B cell (primary cell): Measurements from ENCODE around the gene GPR52. TPM values are rescaled to one million over a fixed set of nuclear protein-coding genes. Genes with fewer than 3 reads are reported as not detected.

Experiments used
- ATAC-seq: fragments of 200-7000 bp; cut with Tn5 transposase; one replicate; pipeline ENCODE4 v1.10.0; 2021; ENCODE audit warnings: low read depth, mild to moderate bottlenecking, moderate number of reproducible peaks, moderate library complexity
- CTCF ChIA-PET: fragments of 350-600 bp; sonication (Branson Sonifier 250); formaldehyde crosslinking; loops from one replicate; lab custom pipeline; 2021; ENCODE audit warnings: antibody characterized with exemption, inconsistent platforms; lab: Charles Lee
- POLR2A ChIA-PET: fragments of 350-600 bp; sonication (Branson Sonifier 250); formaldehyde crosslinking; loops from one replicate; lab custom pipeline; 2021; ENCODE audit warnings: antibody characterized with exemption; lab: Charles Lee
- DNase-seq: peaks from one replicate; pipeline ENCODE4 v3.0.0; 2013
- H2AFZ ChIP-seq: 2 replicates; pipeline ENCODE4 v1.6.1; 2012; ENCODE audit warnings: mild to moderate bottlenecking, low read depth, low read length; ENCODE audit not compliant: insufficient read depth, poor library complexity, severe bottlenecking
- H3K27ac ChIP-seq, 2 donors: 1 replicate in 1 of 2; 2 replicates in 1 of 2; pipeline ENCODE4 v1.5.1; 2012 to 2013; ENCODE audit warnings: low read length in 2 of 2, mild to moderate bottlenecking in 2 of 2, moderate library complexity in 1 of 2
- H3K27me3 ChIP-seq, 4 experiments: fragments of 200-600 bp in 1 of 4; sonication (generic) in 1 of 4; replicated peaks in 1 of 4; 1 replicate in 2 of 4; 2 replicates in 2 of 4; pipeline versions ENCODE4 v1.6.1 to v1.7.0; 2013 to 2016; ENCODE audit warnings: low read length in 3 of 4, mild to moderate bottlenecking in 2 of 4, mixed read lengths in 1 of 4, moderate library complexity in 1 of 4; ENCODE audit not compliant: insufficient read depth in 4 of 4, control insufficient read depth in 3 of 4; ENCODE audit errors: control extremely low read depth in 1 of 4
- H3K36me3 ChIP-seq, 2 experiments: replicated peaks in 1 of 2; 1 replicate in 1 of 2; 2 replicates in 1 of 2; pipeline versions ENCODE4 v1.6.1 to v1.7.1; 2013; ENCODE audit warnings: low read length in 1 of 2; ENCODE audit not compliant: insufficient read depth in 2 of 2, control insufficient read depth in 1 of 2; ENCODE audit errors: control extremely low read depth in 1 of 2, extremely low read depth in 1 of 2
- H3K4me1 ChIP-seq, 2 donors: fragments of 200-600 bp in 1 of 2; sonication (generic) in 1 of 2; 1 replicate in 1 of 2; 2 replicates in 1 of 2; pipeline versions ENCODE4 v1.5.1 to v1.6.1; 2013 to 2017; ENCODE audit warnings: low read length in 2 of 2; ENCODE audit not compliant: control insufficient read depth in 2 of 2, insufficient read depth in 2 of 2
- H3K4me2 ChIP-seq: replicated peaks from 2 replicates; pipeline ENCODE3; 2012; ENCODE audit warnings: mild to moderate bottlenecking, low read depth, low read length; ENCODE audit not compliant: poor library complexity, severe bottlenecking
- H3K4me3 ChIP-seq, 5 experiments: fragments of 200-600 bp in 1 of 5; sonication (generic) in 1 of 5; 1 replicate in 3 of 5; 2 replicates in 2 of 5; pipeline versions ENCODE4 v1.5.1 to v1.7.0; 2011 to 2016; ENCODE audit warnings: low read length in 4 of 5, mild to moderate bottlenecking in 4 of 5, low read depth in 2 of 5, control low read depth in 1 of 5, moderate library complexity in 1 of 5; ENCODE audit not compliant: insufficient read depth in 1 of 5; ENCODE audit errors: control extremely low read depth in 1 of 5, extremely low read depth in 1 of 5
- H3K79me2 ChIP-seq: fragments of 200-600 bp; sonication (generic); one replicate; pipeline ENCODE4 v1.6.0; 2016; ENCODE audit warnings: low read length; ENCODE audit not compliant: control insufficient read depth, insufficient read depth
- H3K9ac ChIP-seq: fragments of 200-600 bp; sonication (generic); 2 replicates; pipeline ENCODE4 v1.6.1; 2017; ENCODE audit warnings: mild to moderate bottlenecking, low read length, moderate library complexity
- H3K9me3 ChIP-seq, 3 donors: one replicate each; pipeline versions ENCODE4 v1.6.1 to v1.7.1; 2013; ENCODE audit warnings: low read length in 2 of 3; ENCODE audit not compliant: control insufficient read depth in 2 of 3, insufficient read depth in 1 of 3; ENCODE audit errors: control extremely low read depth in 1 of 3
- H4K20me1 ChIP-seq: 2 replicates; pipeline ENCODE4 v1.6.0; 2012; ENCODE audit warnings: mild to moderate bottlenecking, low read length; ENCODE audit not compliant: insufficient read depth, control insufficient read depth, poor library complexity, severe bottlenecking
- H3K27ac Mint-ChIP-seq: one replicate; pipeline ENCODE4 v1.8.0; 2021; ENCODE audit warnings: mixed read lengths
- H3K27me3 Mint-ChIP-seq: one replicate; pipeline ENCODE4 v1.8.0; 2021; ENCODE audit warnings: mixed read lengths
- H3K4me1 Mint-ChIP-seq: one replicate; pipeline ENCODE4 v1.8.0; 2021; ENCODE audit warnings: mixed read lengths
- H3K4me3 Mint-ChIP-seq: one replicate; pipeline ENCODE4 v1.8.0; 2021; ENCODE audit warnings: mixed read lengths
- H3K9me3 Mint-ChIP-seq: one replicate; pipeline ENCODE4 v1.8.0; 2022; ENCODE audit warnings: mixed read lengths; ENCODE audit not compliant: insufficient read depth
- CTCF ChIP-seq: fragments of 200-600 bp; IDR thresholded peaks from one replicate; pipeline ENCODE4 v1.8.0; 2022; ENCODE audit warnings: antibody characterized with exemption, mild to moderate bottlenecking
- EZH2 ChIP-seq: IDR thresholded peaks from 2 replicates; pipeline ENCODE4 v1.6.1; 2012; ENCODE audit warnings: borderline replicate concordance, low read depth, mild to moderate bottlenecking, moderate library complexity, low read length; ENCODE audit not compliant: insufficient read depth, poor library complexity, severe bottlenecking
- WGBS: methylation state at CpG from one replicate; pipeline ENCODE4 v1.1.5; 2013; ENCODE audit warnings: missing lambda C conversion rate; ENCODE audit not compliant: insufficient coverage; 5-methylcytosine and 5-hydroxymethylcytosine counted together
- intact Hi-C: fragments of 100-400 bp; cut with micrococcal nuclease; formaldehyde crosslinking; loops from one replicate; pipeline ENCODE4 v1.10.0; 2022
- polyA plus RNA-seq: library from polyadenylated mRNA; depleted of rRNA; stranded (reverse); fragments of >200 nt; gene quantifications from 2 replicates; pipeline ENCODE4 v1.2.3, GENCODE V29; 2012
- total RNA-seq, 2 donors: library from RNA; stranded (reverse); fragments of 120-200 nt in 1 of 2; gene quantifications; 1 replicate in 1 of 2; 2 replicates in 1 of 2; pipeline versions ENCODE4 v1.2.3 to v1.2.4, GENCODE V29; 2013 to 2022

Gene GPR52
- total and polyA plus RNA-seq, 2 donors (not counting 1 experiment from before 2014, with no cell fraction given) = 0.57 to 12.1 TPM

DNA sequence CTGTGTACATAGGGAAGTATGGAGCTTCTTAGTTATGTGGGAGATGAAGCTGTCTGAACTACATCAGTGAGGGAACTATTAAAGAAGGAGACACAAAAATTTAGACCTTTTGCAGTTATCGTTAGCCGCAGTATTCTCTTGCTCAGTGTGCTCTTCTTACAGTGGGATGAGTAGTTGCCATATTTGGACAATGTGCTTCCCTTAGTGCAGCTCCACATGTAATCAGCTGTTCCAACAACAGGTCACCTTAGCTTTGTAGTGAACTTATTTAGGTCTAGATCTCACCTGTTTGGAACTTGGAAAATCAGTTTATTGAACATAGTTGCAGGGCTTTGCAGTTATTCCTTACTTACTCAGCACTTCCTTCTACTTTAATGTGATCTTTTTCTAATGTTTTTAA lies 18.1 kb downstream of the GPR52 start:
- H3K9me3 Mint-ChIP-seq = no peaks in the 10 kb centered on the region
- H3K4me1 Mint-ChIP-seq = no peaks in the 10 kb centered on the region
- intact Hi-C loops = no loop called here
- WGBS = no CpG with 5 or more reads among the region's 2 CpGs
- no peak for TF ChIP-seq EZH2
- TF ChIP-seq CTCF = no peak
- no peaks in the 10 kb centered on the region for H3K4me1 ChIP-seq
- H3K27ac Mint-ChIP-seq = no peak overlapping the region
- H2AFZ ChIP-seq = no peak overlapping the region
- DNase-seq = no peak
- no peak overlapping the region for H3K4me3 Mint-ChIP-seq
- ChIA-PET POLR2A (no interaction called here), CTCF (no interaction called here)
- no peak for ATAC-seq
- no peak overlapping the region for H3K9ac ChIP-seq
- H4K20me1 ChIP-seq = no peaks in the 10 kb centered on the region
- no peaks in the 10 kb centered on the region for H3K27me3 Mint-ChIP-seq
- no peak overlapping the region for H3K4me2 ChIP-seq
- no peaks in the 10 kb centered on the region for H3K27me3 ChIP-seq
- no peak overlapping the region for H3K27ac ChIP-seq
- no peaks in the 10 kb centered on the region for H3K9me3 ChIP-seq
- H3K4me3 ChIP-seq = no peak overlapping the region
- no peaks in the 10 kb centered on the region for H3K79me2 ChIP-seq
- H3K36me3 ChIP-seq = no peaks in the 10 kb centered on the region

DNA sequence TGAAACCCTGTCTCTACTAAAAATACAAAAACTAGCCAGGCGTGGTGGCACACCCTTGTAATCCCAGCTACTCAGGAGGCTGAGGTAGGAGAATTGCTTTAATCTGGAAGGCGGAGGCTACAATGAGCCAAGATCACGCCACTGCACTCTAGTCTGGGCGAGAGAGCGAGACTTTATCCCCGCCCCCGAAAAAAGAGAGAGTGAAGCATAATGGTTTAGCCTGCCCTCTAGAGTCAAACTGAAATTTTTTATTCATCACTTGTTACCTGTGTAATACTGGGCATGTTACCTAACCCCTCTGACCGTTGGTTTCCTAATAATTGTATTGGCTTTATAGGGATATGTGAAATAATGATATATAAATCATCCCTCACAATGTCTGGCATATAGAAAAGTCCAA lies 18.8 kb downstream of the GPR52 start:
- no peaks in the 10 kb centered on the region for H4K20me1 ChIP-seq
- H3K27ac ChIP-seq = no peak overlapping the region
- intact Hi-C loops = no loop called here
- no peaks in the 10 kb centered on the region for H3K36me3 ChIP-seq
- Mint-ChIP-seq H3K27ac (no peak overlapping the region), H3K4me3 (no peak overlapping the region), H3K4me1 (no peaks in the 10 kb centered on the region), H3K27me3 (no peaks in the 10 kb centered on the region), H3K9me3 (no peaks in the 10 kb centered on the region)
- H3K9ac ChIP-seq = no peak overlapping the region
- ChIA-PET POLR2A (no interaction called here), CTCF (no interaction called here)
- ATAC-seq (no peak), DNase-seq (no peak)
- H3K27me3 ChIP-seq = no peaks in the 10 kb centered on the region
- TF ChIP-seq EZH2 (no peak), CTCF (no peak)
- WGBS = 98% methylated on average over 6 of the region's 8 CpGs
- H3K4me3 ChIP-seq = no peak overlapping the region
- H3K9me3 ChIP-seq = no peaks in the 10 kb centered on the region
- H2AFZ ChIP-seq = no peak overlapping the region
- no peaks in the 10 kb centered on the region for H3K4me1 ChIP-seq
- no peaks in the 10 kb centered on the region for H3K79me2 ChIP-seq
- no peak overlapping the region for H3K4me2 ChIP-seq
